T-helper 2 cell treated with Interferon-gamma antibody and Interleukin-4, amounts not matched to agents 100 ng/mL and 5 ng/mL, for 36 hours (primary cell): ENCODE data around the gene MED10. TPM values are rescaled to one million over a fixed set of nuclear protein-coding genes. Genes with fewer than 3 reads are reported as not detected.

Experiments
- intact Hi-C: fragments of 100-400 bp; cut with micrococcal nuclease; formaldehyde crosslinking; loops from one replicate; pipeline ENCODE4 v1.15.1; 2023
- total RNA-seq: library from RNA; stranded (reverse); gene quantifications from 2 replicates; pipeline ENCODE4 v1.2.3, GENCODE V29; 2022

Gene MED10
- total RNA-seq, 1 donor from 2014 or later = 51.1 TPM

DNA sequence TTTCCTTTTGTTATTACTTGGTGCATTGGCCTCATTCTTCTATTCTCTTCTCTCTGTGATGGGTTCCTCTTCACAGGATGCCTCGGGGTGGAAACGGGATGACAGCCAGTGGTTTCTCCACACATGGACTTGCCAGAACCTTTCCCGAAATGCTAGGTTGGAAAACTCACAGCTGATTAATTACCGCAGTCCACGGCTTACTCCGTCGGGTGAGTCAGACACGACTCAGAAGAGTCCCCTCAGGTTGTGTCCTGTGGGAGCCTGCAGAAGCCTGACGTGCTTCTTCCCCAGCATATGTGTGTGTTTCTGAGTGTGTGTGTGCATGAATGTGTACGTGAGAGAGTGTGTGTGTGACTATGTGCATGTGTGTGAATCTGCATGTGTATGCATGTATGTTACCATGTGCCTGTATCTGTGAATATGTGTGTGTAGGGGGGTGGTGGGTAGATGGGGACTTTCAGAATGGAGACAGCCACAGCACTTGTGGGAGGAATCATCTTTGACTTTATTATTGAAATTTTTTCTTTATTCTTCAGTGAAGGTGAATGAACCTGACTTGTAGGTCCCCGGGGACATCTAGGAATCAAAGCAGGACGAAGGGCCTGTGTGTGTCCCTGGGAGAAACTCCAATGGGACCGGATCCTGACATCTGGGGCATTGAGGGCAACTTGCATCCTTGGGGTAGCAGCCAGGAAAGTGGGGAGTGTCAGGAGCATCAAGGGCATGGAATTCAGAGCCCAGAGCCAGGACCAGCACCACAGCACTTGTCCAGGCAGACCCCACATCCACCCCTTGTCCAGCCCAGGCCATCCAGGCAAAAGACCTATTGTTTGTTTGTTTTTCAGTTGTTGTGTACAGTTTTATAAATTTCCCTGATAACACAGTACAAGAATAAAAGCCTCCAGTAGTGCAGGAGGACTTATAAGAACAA lies 21.9 kb upstream of the MED10 start:
- intact Hi-C loops = no loop called here

- intact Hi-C loops = no loop called here
These were observed 20.4 kb upstream of the MED10 start for GRCh38 chr5:6398570-6399230.

DNA sequence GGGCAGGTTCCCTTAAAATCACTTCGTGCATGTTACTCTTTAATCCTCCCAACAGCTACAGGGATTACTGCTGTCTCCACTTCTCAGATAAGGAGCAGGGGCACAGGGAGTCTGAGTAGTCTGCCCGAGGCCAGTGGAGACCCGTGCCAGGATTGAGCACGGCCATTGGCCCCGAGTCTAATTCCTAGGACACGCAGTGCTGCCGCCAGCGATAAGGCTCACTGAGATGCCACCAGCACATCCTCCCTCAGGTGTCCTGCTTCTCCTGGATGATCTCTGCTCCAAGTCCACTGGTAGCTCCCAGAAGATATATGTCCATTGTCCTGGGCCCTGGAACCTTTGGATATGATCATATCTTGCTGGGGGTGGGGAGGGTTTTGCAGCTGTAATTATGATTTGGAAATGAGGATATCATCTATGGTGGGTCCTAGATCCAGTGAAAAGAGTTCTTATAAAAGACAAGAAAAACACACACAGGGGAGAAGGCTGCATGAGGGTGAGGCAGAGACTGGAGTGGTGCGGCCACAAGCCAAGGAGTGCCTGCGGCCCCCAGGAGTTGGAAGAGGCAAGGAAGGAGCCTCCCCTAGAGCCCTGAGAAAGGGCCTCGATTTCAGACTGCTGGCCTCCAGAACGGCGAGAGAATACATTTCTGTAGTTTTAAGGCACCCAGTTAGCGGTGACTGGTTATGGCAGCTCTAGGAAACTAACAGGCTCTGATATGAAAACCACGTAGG lies 19.4 kb upstream of the MED10 start:
- intact Hi-C loops = no loop called here

- intact Hi-C loops = no loop called here
These were observed 18.6 kb upstream of the MED10 start for GRCh38 chr5:6396836-6397535.

GRCh38 chr5:6396043-6396442 lies 17.7 kb upstream of the MED10 start:
- intact Hi-C loops = no loop called here

DNA sequence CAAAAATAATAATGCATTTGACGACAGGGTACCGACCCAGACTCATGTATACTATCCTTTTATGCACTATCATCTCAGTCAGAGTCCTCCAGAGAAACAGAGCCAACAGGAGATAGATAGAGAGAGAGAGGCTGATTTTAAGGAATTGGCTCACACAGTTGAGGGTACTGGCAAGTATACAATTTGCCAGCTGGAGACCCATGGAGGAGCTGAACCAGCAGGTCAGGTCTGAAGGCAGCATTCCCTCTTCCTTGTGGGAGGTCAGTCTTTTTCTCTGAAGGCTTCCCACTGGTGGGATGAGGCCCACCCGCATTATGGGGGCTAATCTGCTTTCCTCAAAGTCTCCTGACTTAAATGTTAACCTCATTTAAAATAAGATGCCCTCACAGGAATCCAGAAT lies 17.3 kb upstream of the MED10 start:
- intact Hi-C loops = no loop called here

DNA sequence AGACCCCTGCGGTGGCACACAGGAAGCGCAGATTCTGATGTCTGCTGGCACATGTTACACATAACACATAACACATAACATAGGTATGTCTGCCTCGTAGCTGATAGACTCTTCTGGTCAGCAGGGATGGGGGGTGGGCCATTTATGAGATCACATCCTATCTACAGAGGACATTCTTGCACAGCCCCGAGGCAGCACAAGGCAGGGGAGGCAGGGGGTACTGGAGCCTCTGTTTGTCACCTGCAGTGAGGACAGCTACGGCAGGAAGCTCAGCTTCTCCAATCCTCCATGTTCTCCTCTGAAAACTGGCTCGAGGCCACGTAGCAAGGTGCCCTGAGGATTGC lies 16.7 kb upstream of the MED10 start:
- intact Hi-C loops = no loop called here

- intact Hi-C loops = no loop called here
These were observed 16.2 kb upstream of the MED10 start for GRCh38 chr5:6394429-6395101.

DNA sequence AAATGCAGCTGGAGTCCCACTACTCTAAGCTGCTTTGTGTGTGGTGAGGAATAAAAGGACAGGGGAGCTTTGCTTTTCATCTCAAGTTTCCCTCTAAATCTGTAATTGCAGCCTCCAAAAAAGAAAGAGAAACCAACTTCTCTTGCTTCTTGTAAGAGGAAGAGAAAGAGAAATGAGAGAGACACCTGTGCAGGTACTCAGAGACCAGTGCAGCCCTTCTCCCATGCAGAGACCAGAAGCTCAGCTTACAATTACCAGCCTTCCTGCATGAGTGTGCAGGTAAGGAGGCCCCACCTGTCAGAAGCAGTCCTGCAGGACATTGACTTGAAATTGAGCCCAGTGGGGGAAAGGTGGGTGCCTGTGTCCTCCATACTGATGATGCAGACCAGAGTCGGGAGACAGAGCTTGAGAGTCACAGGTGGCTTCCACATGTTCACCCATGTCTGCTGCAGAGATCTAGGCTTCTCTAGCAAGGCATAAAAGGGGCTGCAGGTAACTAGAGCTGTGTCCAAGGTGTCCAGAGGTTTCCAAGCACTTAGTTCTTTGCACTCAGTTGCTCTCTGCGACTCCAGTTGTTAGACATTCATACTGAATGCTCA lies 15.3 kb upstream of the MED10 start:
- intact Hi-C loops = no loop called here

GRCh38 chr5:6392561-6392960 lies 14.2 kb upstream of the MED10 start:
- intact Hi-C loops = no loop called here

DNA sequence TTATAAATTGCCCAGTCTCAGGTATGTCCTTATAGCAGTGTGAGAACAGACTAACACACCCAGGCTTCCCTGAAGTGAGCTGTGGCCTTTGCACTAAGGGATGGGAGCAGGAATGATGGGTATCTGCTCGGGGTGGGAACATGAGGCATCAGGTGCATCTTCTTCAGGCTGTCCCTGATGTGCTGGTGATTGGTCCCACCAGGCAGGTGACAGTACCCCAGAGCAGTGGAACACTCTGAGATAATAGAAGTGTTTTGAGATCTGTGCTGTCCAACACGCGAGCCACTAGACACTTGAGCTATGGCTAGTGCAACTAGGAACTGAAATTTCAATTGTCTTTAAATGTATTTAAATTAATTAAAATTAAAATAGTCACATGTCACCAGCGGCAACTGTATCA lies 12.8 kb upstream of the MED10 start:
- intact Hi-C loops = no loop called here

DNA sequence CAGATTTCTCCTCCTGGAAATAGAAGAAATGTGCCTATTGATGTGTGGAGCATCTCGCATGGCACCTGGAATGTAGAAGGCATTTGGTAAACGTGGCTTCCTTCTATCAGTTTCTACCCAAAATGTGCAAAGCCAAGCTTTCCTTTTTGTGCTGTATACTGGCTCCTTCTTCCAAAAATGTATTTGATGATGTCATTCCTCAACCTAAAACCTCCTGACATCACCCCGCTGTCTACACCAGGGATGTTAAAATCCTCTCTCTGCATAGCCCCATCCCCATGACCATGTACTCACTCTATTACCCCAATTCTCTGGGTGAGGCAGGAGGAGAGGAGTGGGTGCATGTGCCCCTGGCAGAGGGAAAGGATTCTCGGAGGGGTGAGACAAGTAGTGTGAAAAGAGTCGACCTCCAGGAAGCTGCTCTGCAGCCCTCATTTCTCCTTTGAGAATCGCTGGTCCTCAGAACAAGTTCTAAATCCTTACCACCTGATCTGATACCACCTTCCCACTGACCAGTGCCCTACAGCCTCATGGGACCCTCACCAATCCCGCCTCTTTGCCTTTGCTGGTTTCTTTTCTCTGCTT lies 11.7 kb upstream of the MED10 start:
- intact Hi-C loops = no loop called here

DNA sequence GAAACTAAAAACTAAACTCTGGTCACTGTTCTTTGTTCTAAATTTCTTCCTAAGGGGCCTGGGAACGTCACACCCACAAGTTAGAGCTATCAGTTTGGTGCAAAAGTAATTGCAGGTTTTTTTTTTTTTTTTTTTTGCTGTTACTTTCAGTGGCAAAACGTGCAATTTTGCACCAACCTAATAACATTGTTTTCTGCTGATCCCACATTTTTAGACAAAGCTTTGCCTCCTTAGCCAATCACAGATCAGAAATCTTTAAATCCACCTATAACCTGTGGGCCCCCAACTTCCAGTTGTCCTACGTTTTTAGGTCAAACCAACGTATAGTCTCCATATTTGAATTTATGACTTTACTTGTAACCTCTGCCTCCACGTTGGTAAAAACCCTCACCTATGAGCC lies 11.1 kb upstream of the MED10 start:
- intact Hi-C loops = no loop called here

GRCh38 chr5:6387970-6388369 lies 9.6 kb upstream of the MED10 start:
- intact Hi-C loops = no loop called here

DNA sequence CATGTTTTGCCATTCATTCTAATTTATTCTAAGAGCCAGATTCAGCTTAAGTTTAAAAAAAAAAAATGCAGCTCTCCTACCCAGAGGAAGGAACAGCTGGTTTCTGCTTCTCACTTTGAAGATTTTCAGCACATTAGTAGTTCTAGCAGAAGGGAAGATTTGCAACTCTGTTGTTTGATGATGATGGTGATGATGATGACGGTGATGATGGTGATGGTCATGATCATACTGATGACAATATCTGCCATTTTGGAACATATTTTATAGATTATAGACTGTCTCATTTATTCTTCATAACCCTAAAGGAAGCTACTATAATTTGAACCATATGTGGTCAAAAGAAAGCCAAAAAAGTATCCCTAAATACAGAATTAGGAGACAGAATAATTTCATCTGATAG lies 7.9 kb upstream of the MED10 start:
- intact Hi-C loops = no loop called here

DNA sequence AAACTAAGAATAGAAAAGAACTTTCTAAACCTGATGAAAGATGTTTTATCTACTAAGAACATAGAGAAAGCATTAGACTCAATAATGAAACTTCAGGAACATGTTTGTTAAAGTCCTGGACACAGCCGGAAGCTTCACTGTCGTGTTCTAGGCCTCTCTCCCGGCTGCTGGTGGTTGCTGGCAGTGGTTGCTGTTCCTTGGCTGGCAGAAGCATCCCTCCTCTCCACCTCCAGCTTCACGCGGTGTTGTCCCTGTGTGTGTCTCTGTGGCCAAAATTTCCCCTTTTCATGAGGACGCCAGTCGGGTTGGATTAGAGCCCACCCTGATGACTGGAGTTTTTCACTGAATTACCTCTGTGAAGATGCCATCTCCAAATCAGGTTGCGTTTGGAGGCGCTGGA lies 6.5 kb upstream of the MED10 start:
- intact Hi-C loops = no loop called here

DNA sequence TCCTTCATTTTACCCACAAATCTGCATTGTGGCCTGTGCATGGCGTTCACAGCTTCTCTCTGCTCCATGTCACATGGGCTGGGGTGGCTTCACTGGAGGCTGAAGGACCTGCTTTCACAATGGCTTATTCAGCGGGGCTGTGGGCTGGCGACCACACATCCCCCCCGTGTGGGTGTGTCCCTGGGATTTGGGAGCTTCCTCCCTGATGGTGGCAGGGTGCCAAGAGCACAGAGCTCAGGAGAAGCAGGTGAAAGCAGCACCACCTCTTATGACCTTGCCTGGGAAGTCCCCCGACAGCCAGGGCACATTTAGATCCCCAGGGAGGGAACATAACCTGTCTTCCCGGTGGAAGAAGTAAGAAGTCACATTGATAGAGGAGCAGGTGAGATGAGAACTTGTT lies 5.0 kb upstream of the MED10 start:
- intact Hi-C loops = no loop called here

DNA sequence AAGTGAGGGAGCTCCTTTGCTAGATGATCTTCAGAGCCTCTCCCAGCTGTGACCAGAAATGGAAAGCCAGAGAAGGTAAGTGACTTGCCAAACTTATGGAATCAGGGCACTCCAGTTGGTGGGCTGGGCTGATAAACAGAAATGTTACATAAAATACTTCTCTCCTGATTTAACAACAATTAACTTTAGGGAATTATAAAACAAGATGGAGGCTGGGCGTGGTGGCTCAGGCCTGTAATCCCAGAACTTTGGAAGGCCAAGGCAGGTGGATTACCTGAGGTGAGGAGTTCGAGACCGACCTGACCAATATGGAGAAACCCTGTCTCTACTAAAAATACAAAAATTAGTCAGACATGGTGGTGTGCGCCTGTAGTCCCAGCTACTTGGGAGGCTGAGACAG lies 899 bp upstream of the MED10 start:
- intact Hi-C loops = loop anchor here (2.0 to 10.0 kb wide), 4 partner anchors 18 to 1476 kb away; partner anchors contain the start of gene CFAP90

DNA sequence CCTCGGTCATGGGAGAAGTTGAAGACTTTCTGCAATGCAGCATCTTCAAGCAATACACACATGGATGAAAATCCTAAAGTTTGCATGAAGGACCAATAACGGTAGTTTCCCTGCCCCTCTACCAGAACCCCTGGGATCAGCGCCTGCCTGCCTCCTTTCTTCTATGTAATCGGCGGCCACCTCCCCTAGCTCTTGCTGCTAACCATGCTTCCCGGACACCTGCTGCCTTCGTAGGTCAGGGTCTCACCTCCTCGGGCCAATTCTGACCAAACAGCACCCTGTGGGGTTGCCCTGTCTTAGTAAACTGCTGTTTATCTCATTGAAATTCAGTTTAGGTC lies 388 bp upstream of the MED10 start:
- intact Hi-C loops = loop anchor here (1.0 to 10.0 kb wide), 10 partner anchors 18 to 1476 kb away; partner anchors contain the start of genes CFAP90, ICE1, NSUN2 and SRD5A1

- intact Hi-C loops = loop anchor here (10.0 kb wide), 2 partner anchors 207 to 1477 kb away; partner anchors contain the start of gene CFAP90
These were observed 804 bp downstream of the MED10 start for GRCh38 chr5:6377582-6377904.
